GM18870 (cell line): Measurements from ENCODE around the gene SURF1.
"Not testable (repeated sequence)": the region's sequence is repeated elsewhere in the genome, so short reads cannot be mapped to it uniquely, and the experiment has no call there.

Experiments
- ATAC-seq: cut with Tn5 transposase; IDR thresholded peaks from one replicate; pipeline ENCODE4 v1.9.1; 2021; ENCODE audit warnings: moderate library complexity; ENCODE audit not compliant: unreplicated experiment

The SURF1 gene, protein sequence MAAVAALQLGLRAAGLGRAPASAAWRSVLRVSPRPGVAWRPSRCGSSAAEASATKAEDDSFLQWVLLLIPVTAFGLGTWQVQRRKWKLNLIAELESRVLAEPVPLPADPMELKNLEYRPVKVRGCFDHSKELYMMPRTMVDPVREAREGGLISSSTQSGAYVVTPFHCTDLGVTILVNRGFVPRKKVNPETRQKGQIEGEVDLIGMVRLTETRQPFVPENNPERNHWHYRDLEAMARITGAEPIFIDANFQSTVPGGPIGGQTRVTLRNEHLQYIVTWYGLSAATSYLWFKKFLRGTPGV

DNA sequence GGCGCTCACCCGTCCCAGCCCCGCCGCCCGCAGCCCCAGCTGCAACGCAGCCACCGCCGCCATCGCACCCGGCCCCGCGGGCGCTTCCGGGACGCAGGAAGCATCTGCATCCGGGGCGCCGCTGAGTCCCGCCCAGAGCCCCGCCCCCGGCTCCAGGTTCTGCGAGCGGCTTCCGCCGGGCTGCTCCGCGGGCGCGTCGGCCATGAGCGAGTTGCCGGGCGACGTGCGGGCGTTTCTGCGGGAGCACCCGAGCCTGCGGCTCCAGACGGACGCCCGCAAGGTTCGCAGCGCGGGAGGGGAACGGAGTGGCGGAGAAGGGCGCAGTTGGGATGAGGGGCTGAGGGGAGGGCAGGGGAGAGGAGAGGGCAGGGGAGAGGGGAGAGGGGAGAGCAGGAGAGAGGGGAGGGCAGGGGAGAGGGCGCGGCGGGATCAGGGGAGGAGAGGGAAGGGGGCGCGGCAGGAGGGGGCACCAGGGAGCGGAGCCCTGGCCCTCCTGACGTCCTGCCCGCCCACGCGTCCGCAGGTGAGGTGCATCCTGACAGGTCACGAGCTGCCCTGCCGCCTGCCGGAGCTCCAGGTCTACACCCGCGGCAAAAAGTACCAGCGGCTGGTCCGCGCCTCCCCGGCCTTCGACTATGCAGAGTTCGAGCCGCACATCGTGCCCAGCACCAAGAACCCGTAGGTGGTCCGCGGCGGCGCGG is at the start of gene SURF1, which contains the start of gene SURF2:
SURF1 (minus strand) TSS at position 97 of the 701 bp plus-strand sequence; CDS start at position 63, 34 bp downstream.
SURF2 (plus strand) TSS at position 160 of the 701 bp plus-strand sequence; CDS start at position 203, 43 bp downstream.
- no peak for ATAC-seq

DNA sequence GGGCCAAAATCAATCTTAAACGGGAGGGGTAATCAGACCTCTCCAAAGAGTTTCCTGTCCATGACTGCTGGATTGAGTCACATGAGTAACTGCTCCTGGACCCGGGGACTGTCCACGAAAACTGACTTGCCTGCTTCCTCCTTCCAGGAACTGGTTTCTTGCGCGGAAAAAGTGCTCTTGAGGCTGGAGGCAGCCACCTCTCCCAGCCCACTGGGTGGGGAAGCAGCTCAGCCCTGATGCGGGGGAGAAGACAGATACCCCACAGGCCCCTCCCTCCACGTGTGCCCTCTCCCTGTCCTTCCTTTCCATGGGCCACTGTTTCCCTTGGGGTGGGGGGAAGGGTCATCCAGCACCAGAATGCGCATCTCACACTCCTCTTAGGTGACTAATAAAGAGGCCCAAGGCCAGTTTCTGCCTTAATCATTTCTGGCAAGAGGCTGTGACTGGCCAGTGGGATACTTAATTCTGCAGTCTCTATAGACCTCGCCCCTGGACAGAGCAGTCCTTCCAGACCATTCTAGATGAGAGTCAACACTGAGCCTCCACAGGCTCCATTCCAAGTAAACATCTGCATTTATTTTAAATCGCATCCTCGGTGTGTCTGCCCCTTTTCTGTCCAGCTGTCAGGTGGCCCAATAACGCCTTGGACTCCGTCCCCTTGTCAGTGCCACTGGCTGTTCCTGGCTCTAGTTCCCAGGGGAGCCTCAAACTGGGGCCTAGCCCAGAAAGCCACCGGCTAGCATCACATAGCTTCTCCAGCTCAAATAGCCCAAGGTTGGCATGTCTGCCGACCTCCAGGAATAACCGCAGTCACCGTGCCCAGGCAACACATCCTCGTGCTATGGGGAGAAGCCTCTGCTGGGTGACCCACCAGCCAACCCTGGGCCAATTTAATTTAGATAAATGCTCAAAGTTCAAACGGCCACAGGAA is 49.5 kb upstream of the SURF1 start:
- no peak for ATAC-seq

DNA sequence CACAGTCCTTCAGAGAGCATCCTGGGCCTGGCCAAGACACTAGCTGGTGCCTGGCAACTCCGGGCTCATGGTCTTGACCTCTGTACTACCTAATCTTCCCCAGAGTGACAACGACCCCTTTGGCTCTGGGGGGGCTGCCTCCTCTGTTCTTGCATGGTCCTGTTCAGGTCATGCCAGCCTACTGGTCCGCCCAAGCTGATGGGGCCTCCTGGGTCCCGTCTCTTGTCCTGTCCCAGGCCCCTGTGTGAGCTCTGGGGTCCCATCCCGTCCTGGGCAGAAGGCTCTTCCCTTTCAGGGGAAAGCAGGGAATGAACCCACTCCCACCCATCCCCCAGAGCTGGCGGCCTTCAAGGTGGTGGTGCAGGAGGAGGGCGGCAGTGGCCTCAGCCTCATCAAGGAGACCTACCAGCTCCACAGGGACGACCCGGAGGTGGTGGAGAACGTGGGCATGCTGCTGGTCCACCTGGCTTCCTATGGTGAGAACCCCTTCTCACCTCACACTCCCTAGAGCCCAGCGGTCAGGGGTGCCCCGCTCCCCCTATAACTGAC is 48.2 kb upstream of the SURF1 start:
- no peak for ATAC-seq

DNA sequence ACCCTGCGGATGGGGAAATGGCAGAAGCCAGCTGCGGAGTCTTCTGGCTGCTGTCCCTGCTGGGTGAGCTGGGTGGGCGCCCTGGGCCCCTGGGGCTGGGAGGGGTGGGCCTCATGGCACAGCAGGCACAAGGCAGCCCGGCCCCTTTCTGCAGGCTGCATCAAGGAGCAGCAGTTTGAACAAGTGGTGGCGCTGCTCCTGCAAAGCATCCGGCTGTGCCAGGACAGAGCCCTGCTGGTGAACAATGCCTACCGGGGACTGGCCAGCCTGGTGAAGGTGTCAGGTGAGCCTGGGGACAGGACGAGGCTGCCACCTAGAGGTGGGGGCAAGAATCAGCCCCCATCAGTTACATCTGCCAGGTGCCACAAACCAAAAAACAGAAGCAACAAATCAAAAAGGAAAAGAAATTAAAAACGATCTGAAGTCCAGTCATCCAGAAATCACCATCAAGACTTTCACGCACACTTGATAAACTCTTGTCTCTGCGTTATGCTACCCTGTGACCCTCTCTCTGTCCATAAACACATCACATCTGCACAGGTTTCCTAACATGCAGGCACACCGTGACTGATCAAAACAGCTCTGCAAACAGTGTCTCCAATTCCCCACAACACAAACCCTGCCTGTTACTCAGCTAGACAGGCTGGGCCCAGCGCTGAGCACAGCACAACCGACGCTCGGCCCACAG is 47.6 kb upstream of the SURF1 start:
- ATAC-seq, result no peak

DNA sequence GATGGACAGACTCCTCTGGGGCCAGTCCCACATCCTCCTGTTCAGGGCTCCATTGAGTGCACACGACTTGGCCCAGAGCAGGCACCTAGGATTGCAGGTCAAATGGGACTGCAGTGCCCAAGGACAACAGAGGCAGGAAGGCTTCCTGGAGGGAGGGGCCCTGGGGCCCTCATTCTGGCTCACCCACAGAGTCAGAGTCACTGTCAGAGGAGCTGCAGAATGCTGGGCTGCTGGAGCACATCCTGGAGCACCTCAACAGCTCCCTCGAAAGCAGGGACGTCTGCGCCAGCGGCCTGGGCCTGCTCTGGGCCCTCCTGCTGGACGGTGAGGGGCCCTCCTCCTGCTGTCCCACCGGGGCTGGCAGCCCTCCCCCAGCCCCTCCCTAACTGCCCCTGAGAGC is 46.4 kb upstream of the SURF1 start:
- no peak for ATAC-seq

DNA sequence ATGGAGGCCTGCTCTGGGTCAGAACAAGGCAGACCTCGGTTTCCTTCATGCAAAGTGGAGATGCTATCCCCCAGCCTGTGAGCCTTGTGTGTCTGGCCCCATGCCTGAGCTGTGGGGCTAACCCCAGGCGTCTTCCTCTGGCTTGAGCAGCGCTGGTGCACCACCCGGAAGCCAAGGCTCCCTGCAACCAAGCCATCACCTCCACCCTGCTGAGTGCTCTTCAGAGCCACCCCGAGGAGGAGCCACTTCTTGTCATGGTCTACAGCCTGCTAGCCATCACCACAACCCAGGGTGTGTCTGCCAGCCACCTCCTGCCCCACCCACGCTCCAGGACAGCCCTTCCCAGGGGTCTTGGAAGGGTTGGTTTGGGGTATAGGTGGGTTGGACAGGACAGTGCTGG is 45.3 kb upstream of the SURF1 start:
- ATAC-seq, result no peak

DNA sequence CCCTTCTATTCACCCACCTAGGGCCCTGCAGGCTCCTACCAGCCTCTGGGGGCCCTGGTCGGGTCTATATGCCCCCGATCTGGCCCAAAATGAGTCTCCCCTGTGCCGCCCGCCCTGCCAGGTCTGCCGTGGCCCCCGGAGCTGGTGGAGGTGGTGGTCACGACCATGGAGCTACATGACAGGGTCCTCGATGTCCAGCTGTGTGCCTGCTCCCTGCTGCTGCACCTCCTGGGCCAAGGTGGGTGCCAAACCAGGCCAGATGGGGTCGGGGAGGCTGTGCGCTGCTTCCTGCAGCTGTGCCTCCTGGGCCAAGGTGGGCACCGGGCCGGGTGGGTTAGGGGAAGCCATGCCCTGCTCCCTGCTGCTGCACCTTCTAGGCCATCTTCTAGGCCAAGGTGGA is 44.0 kb upstream of the SURF1 start:
- no peak for ATAC-seq

DNA sequence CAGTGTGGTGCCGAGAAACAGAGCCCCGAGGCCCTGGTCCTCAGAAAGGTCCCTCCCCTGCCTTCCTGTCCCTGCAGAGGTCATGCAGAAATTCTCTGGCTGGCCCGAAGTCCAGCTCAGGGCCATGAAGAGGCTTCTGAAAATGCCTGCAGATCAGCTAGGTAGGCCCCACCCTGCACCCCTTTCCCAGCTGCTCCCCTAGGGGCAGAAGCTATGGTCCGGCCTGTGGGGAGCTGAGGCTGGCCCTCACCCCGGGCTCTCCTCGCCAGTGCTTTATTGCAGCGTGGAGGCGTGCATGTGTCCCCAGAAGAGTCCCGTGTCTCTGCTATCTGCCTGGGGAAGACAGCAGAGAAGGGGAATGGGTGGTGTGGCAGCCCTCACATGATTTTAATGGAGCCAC is 41.6 kb upstream of the SURF1 start:
- no peak for ATAC-seq

DNA sequence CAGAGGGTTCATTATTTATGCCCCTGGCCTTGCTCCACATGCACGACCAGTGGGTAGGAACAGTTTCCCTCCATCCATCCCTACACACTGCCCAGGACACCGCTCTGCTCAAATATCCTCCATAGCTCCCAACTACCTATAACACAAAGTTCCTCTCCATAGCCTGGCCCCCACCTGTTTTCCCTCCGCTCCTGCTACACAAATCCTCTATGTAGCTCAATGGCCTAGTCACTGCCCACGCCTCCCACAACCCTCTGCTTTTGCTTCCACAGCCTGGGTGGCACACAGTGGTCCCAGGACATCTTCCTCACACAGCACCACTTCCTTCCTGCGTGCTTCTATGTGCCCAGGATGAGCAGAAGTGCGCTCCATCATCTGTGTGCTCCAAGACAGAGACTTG is 41.1 kb upstream of the SURF1 start:
- ATAC-seq, result no peak

DNA sequence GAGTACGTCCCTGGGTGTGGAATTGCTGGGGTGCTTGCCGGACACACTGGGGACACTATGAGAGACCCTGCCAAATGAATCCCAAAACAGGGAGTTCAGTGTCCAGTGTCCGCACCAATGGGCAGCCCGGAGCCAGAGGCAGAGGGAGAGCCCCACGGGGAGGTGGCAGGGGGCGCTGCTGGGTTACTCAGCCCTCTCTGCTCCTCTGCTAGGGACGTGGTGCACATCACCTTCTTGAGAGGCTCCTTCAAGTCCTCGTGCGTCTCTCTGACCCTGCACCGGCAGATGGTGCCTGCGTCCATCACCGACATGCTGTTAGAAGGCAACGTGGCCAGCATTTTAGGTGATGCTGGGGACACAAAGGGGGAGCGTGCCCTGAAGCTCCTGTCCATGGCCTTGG is 40.7 kb upstream of the SURF1 start:
- no peak for ATAC-seq

DNA sequence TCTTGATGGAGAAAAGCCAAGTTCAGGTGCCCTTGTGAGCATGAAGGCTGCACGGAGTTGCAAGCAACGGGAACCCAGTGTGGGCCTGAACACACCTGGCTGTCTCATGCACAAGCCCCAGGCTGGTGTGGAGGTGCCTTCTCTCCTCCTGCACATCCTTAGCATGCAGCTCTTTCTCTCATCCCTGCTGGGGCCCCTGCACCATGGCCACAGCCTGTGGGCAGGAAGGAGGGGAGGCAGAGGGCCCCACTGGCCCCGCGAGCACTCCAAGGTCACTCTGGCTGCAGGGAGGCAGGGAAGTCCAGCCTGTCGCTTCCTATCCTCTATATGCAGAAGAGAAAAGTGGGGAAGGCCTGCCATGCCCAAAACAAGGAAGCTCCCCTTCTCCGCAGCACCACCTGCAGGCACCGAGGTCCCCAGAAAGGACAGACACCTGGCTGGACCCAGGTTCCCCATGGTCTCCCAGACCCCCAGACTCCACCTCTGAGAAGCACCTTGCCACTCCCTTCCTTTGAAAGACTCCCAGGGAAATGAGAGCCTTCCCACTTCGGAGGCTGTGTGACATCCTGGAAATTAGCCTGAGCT is 38.5 kb upstream of the SURF1 start:
- ATAC-seq, result no peak

DNA sequence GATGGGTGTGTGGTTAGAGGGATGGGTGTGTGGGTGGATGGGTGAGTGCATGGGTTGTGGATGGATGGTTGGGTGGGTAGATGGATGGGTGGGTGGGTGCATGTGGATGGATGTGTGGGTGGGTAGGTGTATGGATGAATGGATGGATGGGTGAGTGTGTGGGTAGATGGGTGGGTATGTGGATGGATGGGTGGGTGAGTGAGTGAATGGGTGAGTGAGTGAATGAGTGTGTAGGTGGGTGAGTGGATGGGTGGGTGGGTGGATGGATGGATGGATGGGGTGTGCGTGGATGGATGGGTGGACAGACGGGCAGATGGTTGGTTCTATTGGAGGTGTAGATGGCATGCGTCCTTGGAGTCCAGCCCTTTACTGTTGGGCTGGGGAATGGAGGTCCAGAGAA is 37.1 kb upstream of the SURF1 start:
- no peak for ATAC-seq

DNA sequence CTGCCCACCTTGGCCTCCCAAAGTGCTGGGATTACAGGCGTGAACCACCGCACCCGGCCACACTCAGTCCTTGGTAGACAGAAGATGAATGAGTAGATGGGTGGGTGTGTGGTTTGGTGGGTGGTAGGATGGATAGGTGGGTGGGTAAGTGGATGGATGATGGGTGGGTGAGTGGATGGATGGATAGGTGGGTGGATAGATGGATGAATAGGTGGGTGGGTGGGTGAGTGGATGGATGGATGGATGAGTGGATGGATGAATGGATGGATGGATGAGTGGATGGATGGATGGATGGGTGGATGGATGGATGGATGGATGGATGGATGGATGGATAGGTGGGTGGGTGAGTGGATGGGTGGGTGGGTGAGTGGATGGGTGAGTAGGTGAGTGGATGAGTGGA is 36.0 kb upstream of the SURF1 start:
- not testable (repeated sequence) for ATAC-seq

DNA sequence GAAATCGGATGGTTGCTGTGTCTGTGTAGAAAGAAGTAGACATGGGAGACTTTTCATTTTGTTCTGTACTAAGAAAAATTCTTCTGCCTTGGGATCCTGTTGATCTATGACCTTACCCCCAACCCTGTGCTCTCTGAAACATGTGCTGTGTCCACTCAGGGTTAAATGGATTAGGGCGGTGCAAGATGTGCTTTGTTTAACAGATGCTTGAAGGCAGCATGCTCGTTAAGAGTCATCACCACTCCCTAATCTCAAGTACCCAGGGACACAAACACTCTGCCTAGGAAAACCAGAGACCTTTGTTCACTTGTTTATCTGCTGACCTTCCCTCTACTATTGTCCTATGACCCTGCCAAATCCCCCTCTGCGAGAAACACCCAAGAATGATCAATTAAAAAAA is 35.2 kb upstream of the SURF1 start:
- not testable (repeated sequence) for ATAC-seq

DNA sequence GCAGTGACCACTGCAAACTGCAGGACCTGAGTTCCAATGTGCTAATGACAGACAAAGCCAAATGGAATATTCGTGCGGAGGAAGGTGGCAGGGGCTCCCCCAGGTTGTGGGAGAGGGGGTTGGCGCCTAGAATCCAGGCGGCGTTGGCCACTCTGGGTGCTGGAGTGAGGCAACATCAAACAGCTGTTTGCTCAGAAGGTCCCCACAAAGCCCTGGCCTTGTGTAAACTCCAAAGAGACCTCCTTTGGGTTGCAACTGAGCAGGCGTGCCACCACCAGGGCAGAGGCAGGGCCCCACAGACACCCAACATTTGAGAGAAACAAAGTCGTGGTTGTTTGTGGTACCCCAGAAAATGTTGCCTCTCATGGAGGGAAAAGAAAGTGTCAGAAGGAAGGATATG is 34.4 kb upstream of the SURF1 start:
- no peak for ATAC-seq

DNA sequence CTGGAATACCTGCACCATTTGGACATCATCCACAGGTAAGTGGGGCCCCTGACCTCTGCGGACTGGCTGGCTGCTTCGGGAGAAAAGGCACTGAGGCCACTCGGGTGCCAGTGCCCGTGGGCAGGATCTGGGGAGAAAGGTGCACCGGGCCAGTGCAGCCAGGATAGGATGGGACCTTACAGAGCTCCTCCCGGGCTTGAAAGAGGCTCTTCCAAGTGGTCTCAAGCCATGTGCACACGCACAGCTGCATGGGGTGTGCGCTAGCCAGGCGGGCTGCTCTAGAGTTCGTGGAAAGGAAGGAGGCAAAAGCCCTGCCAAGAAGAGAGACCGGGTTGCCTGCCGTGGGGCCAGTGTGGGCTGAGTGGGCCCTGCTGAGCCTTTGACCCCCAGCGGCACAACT is 33.3 kb upstream of the SURF1 start:
- ATAC-seq, result no peak

DNA sequence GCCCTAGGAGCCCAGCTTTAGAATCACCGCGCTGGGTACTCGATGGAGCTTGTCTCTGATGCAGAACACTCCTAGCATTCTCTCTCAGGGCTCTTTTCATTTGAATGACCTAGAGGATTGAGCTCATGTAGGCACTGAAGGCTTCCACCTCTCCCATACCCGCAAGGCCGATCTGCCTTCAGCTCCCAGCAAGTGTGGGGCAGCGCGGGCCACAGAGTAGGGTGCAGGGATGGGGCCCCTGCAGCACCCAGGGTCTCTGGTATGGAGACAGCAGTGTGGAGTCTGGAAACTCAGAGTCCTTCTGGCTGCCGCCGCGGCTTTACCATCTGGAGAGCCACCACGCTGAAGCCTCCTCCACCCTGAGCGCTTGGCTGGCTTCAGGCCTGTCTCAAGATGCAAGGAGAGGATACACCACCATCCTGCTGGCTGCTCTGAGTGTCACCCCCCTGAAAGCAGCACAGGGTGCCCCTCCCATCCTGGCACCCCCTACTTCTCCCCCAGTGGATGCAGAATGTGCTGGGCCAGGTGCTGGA is 32.8 kb upstream of the SURF1 start:
- ATAC-seq, result no peak

DNA sequence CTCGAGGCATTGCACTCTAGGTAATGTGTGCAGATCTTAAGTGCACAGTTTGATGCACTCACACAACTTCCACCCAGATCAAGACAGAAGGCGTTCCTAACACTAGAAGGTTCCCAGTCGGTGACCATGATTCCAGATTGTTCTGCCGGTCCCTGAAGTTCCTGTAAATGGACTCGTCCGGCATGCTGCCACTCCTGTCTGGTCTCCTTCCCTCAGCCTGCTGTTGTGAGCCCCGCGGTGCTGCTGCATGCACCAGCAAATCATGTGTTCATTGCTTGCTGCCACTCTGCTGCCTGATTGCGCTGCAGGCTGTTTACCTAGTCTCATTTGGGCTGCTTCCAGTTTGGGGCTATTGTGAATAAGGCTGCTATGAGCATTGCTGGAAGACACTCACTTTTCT is 31.4 kb upstream of the SURF1 start:
- no peak for ATAC-seq

DNA sequence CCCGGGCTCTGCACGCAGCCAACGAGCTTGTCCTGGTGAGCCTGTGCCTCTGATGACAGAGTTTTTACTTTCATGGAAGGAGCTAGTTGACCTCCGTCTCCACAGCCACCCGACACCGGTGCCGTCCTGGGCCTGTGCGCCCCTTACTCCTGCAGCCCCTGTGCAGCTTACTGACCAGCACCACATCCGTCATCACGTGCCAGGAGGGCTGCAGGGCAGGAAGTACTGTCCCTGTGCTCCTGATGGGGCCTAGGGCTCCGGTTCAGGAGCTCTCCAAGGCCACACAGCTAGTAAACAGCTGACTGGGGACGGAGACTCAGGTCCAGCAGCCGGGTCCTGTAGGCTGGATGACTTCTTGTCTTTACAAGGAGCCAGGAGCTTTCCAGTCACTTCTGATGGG is 30.1 kb upstream of the SURF1 start:
- no peak for ATAC-seq

DNA sequence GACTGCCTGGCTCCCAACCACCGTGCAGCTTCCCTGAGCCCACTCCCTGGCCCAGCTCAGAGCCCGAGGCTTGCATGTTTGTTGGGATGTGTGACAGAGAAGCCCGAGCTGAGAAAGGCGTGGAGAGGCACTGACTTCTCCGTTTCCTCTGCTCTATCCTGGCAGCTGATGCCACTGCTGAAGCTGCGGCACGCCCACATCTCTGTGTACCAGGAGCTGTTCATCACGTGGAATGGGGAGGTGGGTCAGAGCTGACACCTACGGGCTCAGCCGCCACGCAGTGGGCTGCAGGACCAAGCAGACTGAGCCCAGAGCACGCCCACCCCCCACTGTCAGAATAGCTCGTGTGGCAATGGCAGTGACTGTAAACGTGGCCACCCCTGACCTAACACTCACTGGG is 29.2 kb upstream of the SURF1 start:
- ATAC-seq, result no peak
